Regular cardiac myocyte (primary cell): ENCODE results near the gene HNRNPH2. TPM values are rescaled to one million over a fixed set of nuclear protein-coding genes. Genes with fewer than 3 reads are reported as not detected.

Experiments used
- total RNA-seq: library from RNA; depleted of rRNA; stranded (reverse); fragments of >200 nt; gene quantifications from 2 replicates; pipeline ENCODE4 v1.2.3, GENCODE V29; 2014

The HNRNPH2 gene
- 64.5 and 96.4 TPM in 2 replicates for total RNA-seq

GRCh38 chrX:101407748-101408531, at the start of gene HNRNPH2, which contains the start of gene GLA:
Gene HNRNPH2, plus strand, starts transcription at chrX:101408222. Its CDS starts 3,767 bp downstream, at chrX:101411989.
Gene GLA, minus strand, starts transcription at chrX:101407925. Its CDS starts 22 bp downstream, at chrX:101407903.

GRCh38 chrX:101385795-101386541, 22.1 kb upstream of the HNRNPH2 start, which contains the start of gene BTK:
Gene BTK, minus strand, starts transcription at chrX:101386191. Its CDS starts 10,907 bp downstream, at chrX:101375284.

GRCh38 chrX:101390664-101391525, 17.1 kb upstream of the HNRNPH2 start, which contains the start of gene RPL36A:
Gene RPL36A, plus strand, starts transcription at chrX:101391011. Its CDS starts 33 bp downstream, at chrX:101391044.

Other genes with a start within 250 kb of the HNRNPH2 start
- 2.5 and 9.6 TPM in 2 replicates for gene DRP2, start 188.4 kb upstream of the HNRNPH2 start, total RNA-seq
- 0.38 and 1.1 TPM in 2 replicates for gene TAF7L, start 116.9 kb upstream of the HNRNPH2 start, total RNA-seq
- gene TIMM8A, start 59.5 kb upstream of the HNRNPH2 start, total RNA-seq = 2.5 and 9.0 TPM in 2 replicates
- gene BTK, start 22.0 kb upstream of the HNRNPH2 start, total RNA-seq = not detected in 2 replicates
- 278 and 320 TPM in 2 replicates for gene RPL36A, start 17.2 kb upstream of the HNRNPH2 start, total RNA-seq
- 27.3 and 38.0 TPM in 2 replicates for gene GLA, start 297 bp upstream of the HNRNPH2 start, total RNA-seq
- gene ARMCX4, start 77.2 kb downstream of the HNRNPH2 start, total RNA-seq = 5.4 and 6.8 TPM in 2 replicates
- gene ARMCX1, start 142.3 kb downstream of the HNRNPH2 start, total RNA-seq = 45.4 and 63.1 TPM in 2 replicates
- 26.8 and 35.7 TPM in 2 replicates for gene ARMCX6, start 209.8 kb downstream of the HNRNPH2 start, total RNA-seq
- gene ARMCX3, start 214.9 kb downstream of the HNRNPH2 start, total RNA-seq = 89.3 and 113 TPM in 2 replicates